K562 (cell line): ENCODE data around the gene HSD11B1L. TPM values are rescaled to one million over a fixed set of nuclear protein-coding genes. Genes with fewer than 3 reads are reported as not detected.

Experiments used
- ATF3 ChIP-seq, 2 experiments: fragments of 450-650 bp in 1 of 2; sonication (generic) in 1 of 2; formaldehyde crosslinking in 1 of 2; IDR thresholded peaks in 1 of 2; conservative IDR thresholded peaks in 1 of 2; 2 replicates each; pipeline versions ENCODE4 v1.6.1 to v1.8.1; 2016 to 2023; ENCODE audit warnings: mild to moderate bottlenecking in 2 of 2, moderate library complexity in 2 of 2, inconsistent platforms in 1 of 2, missing genetic modification reagents in 1 of 2
- ELF4 ChIP-seq: fragments of 450-650 bp; formaldehyde crosslinking; IDR thresholded peaks from 2 replicates; pipeline ENCODE4 v1.4.0; 2022; ENCODE audit warnings: missing genetic modification characterization
- FOXP1 ChIP-seq: sonication (generic); formaldehyde crosslinking; IDR thresholded peaks from 2 replicates; pipeline ENCODE4 v1.8.0; 2022; ENCODE audit warnings: mild to moderate bottlenecking, missing genetic modification reagents
- MAFK ChIP-seq: IDR thresholded peaks from 2 replicates; pipeline ENCODE4 v1.6.1; 2011; ENCODE audit warnings: low read length, improper control_type of control experiment
- NUFIP1 ChIP-seq: fragments of 450-650 bp; IDR thresholded peaks from 2 replicates; pipeline ENCODE4 v1.6.1; 2018; ENCODE audit not compliant: partially characterized antibody
- TRIM25 ChIP-seq: fragments of 450-650 bp; IDR thresholded peaks from 2 replicates; pipeline ENCODE4 v1.7.0; 2016; ENCODE audit warnings: borderline replicate concordance
- USF1 ChIP-seq: sonication (generic); formaldehyde crosslinking; IDR thresholded peaks from 2 replicates; pipeline ENCODE4 v1.9.0; 2022; ENCODE audit warnings: mild to moderate bottlenecking, missing genetic modification reagents
- ZC3H4 ChIP-seq: sonication (generic); formaldehyde crosslinking; IDR thresholded peaks from 2 replicates; pipeline ENCODE4 v1.9.0; 2021; ENCODE audit warnings: missing genetic modification reagents, borderline replicate concordance
- ZNF12 ChIP-seq: sonication (generic); formaldehyde crosslinking; IDR thresholded peaks from 2 replicates; pipeline ENCODE4 v1.4.0; 2020; ENCODE audit warnings: mild to moderate bottlenecking, missing genetic modification reagents
- ZNF583 ChIP-seq: fragments of 250-450 bp; sonication (Bioruptor Pico); IDR thresholded peaks from 2 replicates; pipeline ENCODE4 v1.4.0; 2020
- ZNF586 ChIP-seq: fragments of 450-650 bp; formaldehyde crosslinking; conservative IDR thresholded peaks from 2 replicates; pipeline ENCODE4 v1.4.0; 2020; ENCODE audit warnings: mild to moderate bottlenecking, moderate library complexity
- polyA plus RNA-seq, 8 experiments: library from polyadenylated mRNA; depleted of rRNA in 4 of 8; stranded (reverse) in 5 of 8; unstranded in 3 of 8; fragments of >200 nt; fragmentation: Nextera tagmentation in 2 of 8; fragmentation: Illumina TruSeq in 1 of 8; extraction: Ambion mirVana in 2 of 8; extraction: Trizol in 1 of 8; gene quantifications; 2 replicates each; pipeline versions ENCODE4 v1.2.1 to v1.2.3, GENCODE V29; 2011 to 2014; ENCODE audit warnings: inconsistent platforms in 1 of 8, missing spikeins in 1 of 8
- total RNA-seq, 7 experiments: library from RNA; depleted of rRNA in 6 of 7; stranded (reverse); fragments of >200 nt in 6 of 7; fragmentation: Illumina TruSeq in 2 of 7; extraction: Trizol in 2 of 7; gene quantifications; 2 replicates each; pipeline versions ENCODE4 v1.2.1 to v1.2.3, GENCODE V29; 2011 to 2021; ENCODE audit warnings: low replicate concordance in 1 of 7
- TF ChIP-seq, protein P1 (sequence below): sonication (generic); formaldehyde crosslinking; IDR thresholded peaks from 2 replicates; pipeline ENCODE4 v1.8.1; 2023; ENCODE audit warnings: mild to moderate bottlenecking, missing genetic modification reagents

Gene HSD11B1L
- total and polyA plus RNA-seq, 9 of the 15 experiments (the other 6 are each of a cell fraction or from before 2014, with no cell fraction given), result 0.31 to 7.7 (median 2.3) TPM

- TF ChIP-seq USF1 (CRISPR knock-in tag) (peak; percentile 24; the same call in 1 of the 2 replicates), NUFIP1 (no peak), ZNF586 (CRISPR knock-in tag) (no peak), ZNF583 (CRISPR knock-in tag) (no peak), ELF4 (CRISPR knock-in tag) (no peak), ZNF12 (CRISPR knock-in tag) (0 out of 2 replicates have a peak, but pooled peaks have one; percentile 21), FOXP1 (CRISPR knock-in tag) (0 out of 2 replicates have a peak, but pooled peaks have one; percentile 16), ZC3H4 (CRISPR knock-in tag) (no peak), TRIM25 (no peak), MAFK (no peak), ATF3 (IDR thresholded peaks at IDR 0.05) (no peak), ATF3 (CRISPR knock-in tag; conservative IDR thresholded peaks at IDR 0.05) (0 out of 2 replicates have a peak, but pooled peaks have one; percentile 76)
- TF ChIP-seq, protein P1, sequence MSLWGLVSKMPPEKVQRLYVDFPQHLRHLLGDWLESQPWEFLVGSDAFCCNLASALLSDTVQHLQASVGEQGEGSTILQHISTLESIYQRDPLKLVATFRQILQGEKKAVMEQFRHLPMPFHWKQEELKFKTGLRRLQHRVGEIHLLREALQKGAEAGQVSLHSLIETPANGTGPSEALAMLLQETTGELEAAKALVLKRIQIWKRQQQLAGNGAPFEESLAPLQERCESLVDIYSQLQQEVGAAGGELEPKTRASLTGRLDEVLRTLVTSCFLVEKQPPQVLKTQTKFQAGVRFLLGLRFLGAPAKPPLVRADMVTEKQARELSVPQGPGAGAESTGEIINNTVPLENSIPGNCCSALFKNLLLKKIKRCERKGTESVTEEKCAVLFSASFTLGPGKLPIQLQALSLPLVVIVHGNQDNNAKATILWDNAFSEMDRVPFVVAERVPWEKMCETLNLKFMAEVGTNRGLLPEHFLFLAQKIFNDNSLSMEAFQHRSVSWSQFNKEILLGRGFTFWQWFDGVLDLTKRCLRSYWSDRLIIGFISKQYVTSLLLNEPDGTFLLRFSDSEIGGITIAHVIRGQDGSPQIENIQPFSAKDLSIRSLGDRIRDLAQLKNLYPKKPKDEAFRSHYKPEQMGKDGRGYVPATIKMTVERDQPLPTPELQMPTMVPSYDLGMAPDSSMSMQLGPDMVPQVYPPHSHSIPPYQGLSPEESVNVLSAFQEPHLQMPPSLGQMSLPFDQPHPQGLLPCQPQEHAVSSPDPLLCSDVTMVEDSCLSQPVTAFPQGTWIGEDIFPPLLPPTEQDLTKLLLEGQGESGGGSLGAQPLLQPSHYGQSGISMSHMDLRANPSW (CRISPR knock-in tag), result no peak
Measured at GRCh38 chr19:5679289-5680083, 1.3 kb upstream of the HSD11B1L start (continued).
